Left forelimb (tissue), 1 donor: ENCODE data around the gene NOXA1.
A peak's percentile ranks its signal among the peaks of the same experiment; 100 is the strongest.

Experiments used
- DNase-seq: peaks from one replicate; pipeline ENCODE4 v3.0.0-alpha.2; 2018; ENCODE audit warnings: low spot score

NOXA1 gene

DNA sequence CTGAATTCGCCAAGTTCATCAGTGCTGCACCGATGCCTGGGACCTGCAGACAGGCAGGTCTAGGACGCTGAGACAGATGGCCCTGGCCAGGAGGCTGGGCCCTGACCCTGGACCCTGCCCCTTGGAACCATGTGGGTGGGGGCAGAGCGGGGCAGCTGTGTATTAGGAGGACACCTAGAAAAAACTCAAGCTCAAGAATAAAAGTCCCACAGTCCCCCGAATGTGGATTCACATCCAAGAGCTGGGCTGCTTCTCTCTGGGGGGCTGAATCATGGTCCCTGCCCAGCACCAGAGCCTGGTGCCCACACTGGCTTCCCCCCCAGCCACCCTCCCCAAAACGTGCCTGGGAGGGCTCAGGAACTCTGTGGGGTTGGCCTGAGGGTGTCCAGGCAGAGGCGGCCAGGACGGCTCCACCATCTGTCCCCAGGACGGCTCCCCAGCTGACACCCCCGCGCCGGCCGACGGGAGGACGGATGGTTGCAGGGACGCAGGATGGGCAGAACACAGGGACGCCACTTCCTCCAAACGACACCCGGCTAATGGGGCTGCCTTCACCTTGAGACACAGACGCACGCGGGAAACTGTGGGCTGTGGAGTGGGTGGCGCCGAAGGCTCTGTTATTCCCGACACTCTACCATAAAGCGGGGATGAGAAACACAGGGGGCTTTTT lies 35.2 kb upstream of the NOXA1 start:
- no peak for DNase-seq

DNA sequence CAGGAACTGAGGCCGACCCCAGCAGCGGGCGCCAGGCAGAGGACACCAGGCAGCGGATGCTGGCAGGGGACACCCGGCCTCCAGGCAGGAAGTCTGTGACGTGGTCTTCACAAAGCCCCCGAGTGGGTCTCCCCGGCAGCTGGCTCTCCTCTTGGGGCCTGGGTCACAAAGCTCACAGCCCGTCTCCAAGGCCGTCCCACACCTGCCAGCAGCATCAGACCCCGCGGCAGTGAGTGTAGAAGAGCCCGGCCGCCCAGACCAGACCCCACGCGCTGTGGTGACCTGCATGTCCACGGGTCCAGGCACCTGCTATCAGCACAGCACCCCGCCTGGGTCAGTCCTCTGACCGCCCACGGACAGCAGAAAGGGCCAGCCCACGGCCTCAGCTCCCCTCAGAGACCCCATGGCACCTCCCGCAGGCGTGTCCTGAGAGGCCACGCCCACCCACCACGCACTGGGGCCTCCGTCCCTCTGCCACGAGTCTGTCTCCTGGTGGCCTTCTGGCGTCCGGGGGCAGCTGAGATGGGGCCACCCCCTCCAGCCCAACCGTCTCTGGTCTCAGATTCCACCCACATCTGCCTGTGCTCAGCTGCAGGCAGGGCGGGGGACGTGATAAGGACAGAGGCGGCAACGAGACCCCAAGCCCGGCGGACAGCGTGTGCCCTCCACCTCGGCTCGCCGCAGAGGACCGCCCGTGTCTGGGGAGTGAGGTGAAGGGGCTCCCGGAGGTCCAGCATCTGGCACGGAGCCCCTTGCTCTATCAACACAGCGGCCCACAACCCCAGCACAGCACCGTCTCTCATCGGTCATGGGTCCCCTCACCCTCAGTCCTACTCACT lies 34.4 kb upstream of the NOXA1 start:
- DNase-seq, result no peak

DNA sequence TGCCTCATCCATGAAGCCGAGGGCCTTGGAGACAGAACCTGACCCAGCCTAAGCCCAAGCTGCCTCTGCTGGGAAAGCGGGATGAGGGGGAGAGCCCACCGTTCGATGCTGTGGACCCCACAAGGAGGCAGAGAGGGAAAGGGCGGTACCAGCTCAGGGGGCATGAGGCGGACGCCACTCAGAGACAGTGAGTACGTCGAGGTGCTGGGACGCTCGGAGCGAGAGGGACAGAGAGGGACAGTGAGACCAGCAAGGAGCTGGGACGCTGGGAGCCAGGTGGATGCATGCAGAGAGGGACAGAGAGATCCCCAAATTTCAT lies 33.8 kb upstream of the NOXA1 start:
- DNase-seq, result no peak

DNA sequence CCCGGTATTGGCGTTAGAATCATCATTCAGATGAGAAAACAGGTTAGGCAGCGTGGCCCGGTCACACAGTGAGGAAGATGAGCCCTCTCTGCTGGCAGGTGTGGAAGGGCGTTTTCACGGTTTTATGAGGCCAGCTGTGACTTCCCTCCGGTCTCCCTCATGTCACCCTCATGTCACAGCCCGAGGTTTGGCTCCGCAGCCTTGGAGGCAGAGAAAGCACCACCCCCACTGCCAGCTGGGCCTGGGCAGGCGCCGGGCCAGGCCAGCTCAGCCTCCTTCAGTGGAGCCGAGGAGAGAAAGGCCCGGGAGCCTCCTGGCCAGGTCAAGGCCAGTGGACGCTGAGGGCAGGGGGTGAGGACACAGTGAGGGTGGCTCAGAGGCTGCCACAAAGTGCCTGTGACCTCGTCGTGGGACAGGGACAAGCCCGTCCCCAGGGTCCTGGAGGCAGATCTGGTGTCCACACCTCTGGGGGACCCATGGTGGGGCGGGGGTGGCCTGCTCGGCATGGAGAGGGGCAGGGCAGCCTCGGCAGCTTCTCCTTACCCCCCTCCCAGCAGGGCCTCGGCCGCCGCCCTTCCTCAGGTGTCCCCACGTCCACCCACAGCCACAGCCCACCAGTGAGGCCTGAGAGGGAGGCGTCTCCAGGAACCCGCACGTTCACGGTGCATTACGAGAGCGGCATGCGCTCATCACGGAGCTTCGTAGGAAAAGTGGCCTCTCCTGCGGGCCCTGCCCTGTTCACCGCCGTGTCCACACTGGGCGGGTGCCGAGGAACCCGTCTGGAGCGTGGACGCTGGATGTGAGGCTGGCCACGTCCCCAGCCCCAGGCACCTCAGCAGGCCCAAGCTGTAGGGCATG lies 32.4 kb upstream of the NOXA1 start:
- DNase-seq, result no peak

DNA sequence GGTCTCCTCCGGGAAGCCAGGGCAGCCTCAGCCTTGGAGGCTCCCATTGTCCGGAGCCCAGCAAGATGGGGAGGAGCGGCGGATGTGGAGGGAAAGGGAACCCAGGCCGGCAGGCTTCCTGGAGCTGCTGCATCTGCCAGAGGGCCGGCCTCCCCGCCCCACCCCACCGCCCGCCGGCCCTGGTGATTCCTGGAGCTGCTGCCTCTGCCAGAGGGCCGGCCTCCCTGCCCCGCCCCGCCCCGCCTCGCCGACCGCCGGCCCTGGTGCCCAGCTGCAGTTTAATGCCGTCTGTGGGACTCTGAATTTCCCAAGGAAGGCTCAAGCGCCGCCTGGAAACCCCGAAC lies 31.8 kb upstream of the NOXA1 start:
- no peak for DNase-seq

DNA sequence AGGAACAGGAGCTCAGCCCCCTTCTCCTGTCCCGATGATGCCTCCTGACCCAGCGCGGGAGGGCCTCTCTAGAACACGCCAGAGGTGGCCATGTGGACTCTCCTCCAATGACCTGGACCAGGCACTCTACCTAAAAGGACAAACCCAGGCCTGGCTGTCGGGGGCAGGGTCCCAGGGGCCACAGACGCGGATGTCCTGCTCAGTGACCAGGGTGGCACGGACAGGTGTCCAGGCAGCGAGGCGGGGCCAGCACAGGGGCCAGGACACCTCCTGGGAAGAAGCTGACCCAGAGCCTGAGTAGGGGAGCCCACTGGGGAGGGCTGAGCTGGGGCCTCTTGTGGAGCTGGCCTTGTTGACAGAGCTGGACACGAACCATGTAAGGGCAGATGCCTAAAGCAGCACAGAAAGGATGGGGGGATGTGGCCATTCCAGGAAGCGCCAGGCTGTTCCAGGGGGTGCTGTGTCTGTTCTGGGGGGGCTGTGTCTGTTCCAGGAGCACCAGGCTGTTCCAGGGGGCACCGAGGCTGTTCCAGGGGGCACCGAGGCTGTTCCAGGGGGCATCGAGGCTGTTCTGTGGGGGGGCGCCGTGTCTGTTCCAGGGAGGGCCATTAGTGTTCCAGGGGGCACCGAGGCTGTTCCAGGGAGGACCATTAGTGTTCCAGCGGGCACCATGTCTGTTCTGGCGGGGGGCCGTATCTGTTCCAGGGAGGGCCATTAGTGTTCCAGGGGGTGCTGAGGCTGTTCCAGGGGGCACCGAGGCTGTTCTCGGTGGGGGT lies 30.8 kb upstream of the NOXA1 start:
- DNase-seq, result no peak

DNA sequence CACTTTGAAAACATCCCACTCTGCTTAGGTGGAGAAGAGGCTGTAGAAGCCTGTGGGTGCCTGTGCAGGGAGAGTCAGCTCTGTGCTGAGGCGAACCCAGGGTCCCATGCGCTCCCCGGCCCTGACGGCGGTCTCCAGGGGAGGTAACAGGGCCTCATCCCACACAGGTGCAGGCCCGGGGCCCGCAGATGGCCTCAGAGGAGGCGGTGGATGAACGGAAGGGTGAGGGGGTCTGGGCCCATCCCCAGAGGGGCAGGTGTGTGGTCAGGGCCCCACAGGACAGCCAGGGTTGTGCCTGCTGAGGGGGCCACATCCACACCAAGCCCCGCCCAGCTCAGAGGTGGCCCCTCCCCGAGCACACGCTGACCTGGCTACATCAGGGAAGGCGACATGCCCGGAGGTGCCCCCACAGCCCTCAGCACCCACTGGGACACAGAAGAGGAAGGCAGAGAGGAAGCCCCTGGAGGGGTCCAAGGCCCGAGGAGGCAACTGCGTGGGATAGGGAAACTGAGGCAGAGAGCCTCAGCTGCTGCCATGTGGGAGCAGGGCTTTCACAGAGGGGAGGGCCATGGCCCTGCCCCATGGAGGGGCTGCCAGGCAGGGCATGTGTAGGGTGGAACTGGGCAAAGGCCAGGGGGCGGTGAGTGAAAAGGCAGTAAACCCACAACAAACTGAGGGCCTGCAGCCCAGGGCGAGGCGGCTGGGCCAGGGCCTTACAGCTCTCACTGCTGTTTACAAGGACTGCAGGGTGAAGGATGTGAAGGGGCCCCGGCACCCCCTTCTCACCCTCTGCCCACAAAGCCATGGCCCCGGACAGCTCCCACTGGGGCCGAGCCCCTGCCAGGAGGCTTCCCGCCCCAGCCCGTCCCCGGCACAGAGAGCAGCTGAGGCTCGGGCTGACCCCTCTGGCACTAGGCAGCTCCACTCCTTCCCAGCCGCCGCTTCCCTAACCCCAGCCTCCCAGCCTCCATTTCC lies 29.7 kb upstream of the NOXA1 start:
- DNase-seq, result no peak

DNA sequence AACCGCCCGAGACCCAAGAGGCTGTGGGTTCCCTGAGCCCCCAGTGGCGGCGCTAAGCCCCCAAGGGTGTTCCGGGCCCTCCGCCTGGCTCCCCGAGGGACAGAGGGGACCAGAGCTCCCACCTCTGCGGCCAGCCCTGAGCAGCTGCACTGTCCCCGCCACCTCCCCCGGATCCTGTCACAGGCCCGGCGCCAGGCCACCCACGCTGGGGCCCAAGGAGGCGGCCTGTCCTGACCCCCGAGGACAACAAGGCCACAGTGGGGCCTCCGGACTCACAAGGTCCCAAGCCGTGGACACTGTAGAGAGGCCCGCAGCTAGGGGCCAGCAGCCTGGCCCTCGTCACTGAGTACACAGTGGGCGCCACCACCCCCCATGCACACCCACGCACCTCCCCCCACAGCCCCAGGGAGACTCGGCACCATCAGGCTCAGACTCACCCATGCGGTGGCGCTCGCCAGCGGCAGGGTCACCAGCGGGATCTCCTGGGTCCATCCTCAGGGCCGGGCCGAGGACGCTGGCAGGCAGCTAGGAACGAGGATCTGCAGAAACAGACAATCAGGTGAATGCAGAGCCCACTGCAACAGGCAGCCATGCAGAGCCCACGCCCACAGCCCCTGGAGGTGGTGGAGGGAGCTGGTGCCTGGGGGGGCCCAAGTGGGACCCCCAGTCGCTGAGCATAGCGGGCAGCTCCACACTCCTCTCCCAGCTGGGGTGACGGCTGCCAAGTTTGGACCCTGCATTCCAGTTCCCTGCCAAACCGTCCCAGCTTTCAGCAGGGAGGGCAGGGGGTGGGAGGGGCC lies 28.1 kb upstream of the NOXA1 start:
- no peak for DNase-seq

DNA sequence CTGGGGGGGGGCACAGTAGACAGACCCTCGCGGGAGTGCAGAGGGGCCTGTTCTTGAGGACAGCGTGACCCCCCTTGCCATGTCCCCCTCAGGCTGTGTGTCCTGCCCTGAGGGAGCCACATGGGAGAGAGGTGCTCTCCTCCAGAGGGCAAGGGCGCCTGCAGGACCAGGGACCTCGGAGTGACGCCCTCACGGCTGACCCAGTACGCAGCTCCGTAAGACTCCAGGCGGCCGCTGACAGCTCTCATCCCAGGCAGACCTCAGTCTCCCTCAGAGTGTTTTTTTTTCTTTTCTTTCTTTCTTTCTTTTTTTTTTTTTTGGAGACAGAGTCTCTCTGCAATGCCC lies 27.6 kb upstream of the NOXA1 start:
- no peak for DNase-seq

DNA sequence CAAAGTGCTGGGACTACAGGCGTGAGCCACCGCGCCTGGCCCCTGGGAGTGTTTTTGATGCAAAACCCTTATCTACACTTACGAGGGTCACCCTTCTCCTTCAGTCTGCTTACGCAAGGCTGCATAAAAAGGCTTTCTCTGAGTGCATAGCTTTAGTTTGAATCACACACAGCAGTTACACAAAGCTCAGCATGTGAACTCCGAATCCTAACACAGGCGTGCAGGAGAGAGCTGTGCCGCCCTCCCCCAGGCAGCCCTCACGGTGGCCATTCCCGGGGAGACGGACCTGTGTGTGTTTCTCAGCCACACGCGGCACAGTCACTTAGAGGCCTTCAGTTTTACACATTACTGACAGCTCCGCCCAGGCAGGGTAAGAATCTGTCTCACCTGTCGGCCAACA lies 27.0 kb upstream of the NOXA1 start:
- DNase-seq, result no peak

DNA sequence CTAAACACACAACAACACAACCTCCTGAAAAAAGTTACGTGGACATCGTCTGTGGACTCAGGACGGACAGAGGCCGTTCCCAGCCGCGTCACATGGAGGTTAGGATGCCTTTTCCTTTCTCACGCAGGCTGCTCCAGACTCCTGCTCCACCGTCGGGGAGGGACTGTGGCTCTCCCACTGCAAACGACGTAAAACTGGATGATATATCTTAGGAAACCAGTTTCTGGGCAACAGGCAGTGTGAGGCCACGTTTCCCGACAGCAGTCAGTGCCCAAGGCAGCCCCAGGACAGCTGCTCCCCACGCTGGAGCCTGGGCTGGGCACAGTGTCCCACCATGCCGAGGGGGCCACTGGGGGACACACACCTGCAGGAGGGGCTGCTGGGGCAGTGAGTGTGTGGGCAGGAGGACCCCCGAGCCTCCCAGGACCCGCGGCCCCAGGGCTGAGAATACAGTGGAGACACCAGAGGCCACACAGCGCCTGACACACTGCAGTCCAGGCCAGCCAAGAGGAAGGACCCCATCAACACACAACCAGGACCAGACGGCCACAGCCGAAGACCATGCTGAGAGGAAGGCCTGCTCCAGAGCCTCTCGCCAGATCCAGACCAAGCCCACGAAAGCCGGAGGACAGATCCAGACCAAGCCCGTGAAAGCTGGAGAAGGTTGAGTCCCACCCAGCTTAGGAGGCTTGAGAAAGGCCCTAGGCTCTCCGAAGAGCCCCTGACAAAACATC lies 26.4 kb upstream of the NOXA1 start:
- DNase-seq, result peak; percentile 58

DNA sequence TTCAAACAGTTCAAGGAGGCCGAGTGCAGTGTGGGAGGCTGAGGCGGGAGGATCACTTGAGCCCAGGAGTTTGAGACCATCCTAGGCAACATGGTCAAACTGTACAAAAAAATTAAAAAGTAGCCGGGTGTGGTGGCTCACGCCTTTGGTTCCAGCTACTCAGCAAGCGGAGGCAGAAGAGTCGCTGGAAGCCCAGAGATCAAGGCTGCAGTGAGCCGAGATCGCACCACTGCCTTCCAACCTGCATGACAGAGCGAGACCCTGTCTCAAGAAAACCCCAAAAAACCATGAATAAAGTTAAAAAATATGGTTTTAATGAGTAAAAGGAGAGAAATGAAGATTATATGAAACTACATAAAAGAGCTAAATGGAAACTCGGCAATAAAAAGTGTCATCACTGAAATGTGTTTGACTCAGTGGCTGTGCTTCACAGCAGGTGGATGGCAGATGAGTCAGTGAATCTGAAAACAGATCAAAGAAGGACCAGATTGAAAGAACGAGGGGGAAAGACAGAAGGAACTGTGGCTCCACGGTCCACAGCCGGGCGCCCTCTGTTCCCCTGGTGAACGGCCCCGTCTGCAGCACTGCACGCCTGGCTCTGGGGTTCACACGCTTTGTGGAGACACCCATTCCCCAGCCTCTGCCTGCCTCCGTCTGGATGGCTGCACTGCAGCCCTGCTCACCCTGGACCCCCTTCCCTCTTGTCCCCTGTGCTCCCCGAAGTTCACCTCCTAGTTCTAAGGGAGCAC lies 25.3 kb upstream of the NOXA1 start:
- no peak for DNase-seq

DNA sequence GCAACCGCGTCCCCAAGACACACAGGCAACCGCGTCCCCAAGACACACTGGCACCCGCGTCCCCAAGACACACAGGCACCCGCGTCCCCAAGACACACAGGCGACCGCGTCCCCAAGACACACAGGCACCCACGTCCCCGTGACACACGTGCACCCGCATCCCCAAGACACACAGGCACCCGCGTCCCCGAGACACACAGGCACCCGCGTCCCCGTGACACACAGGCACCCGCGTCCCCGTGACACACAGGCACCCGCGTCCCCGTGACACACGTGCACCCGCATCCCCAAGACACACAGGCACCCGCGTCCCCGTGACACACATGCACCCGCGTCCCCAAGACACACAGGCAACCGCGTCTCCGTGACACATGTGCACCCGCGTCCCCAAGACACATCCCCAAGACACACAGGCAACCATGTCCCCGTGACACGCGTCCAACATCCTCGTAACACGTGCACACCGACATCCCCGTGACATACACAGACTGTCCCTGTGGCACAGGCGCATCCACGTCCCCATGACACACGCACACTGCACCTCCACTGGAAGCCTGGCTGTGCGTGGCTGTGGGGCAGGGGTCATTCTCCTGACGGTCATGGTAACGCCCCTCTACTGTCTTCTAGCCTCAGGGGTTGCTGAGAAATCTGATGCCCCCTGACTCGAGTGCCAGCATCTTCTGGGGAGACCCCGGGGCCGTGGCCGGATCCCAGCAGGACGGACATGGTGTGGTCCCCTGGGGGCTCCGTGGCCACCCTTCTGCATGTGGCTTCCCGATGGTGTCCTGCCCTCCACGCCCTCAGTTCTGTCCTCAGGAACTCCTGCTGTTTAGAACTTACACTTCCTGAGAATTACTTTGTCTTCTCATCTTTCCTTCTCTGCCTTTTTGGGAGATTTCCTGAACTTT lies 24.4 kb upstream of the NOXA1 start:
- DNase-seq, result peak; percentile 66

DNA sequence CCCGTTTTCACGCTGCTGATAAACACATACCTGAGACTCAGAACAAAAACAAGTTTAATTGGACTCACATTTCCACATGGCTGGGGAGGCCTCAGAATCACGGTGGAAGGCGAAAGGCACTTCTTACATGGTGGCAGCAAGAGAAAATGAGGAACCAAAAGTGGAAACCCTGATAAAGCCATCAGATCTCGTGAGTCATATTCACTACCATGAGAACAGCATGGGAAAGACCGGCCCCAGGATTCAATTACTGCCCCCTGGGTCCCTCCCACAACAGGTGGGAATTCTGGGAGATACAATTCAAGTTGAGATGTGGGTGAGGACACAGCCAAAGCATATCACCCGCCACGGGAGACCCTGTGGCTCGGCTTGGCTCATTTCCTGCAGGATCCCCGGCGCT lies 20.4 kb upstream of the NOXA1 start:
- DNase-seq, result no peak

DNA sequence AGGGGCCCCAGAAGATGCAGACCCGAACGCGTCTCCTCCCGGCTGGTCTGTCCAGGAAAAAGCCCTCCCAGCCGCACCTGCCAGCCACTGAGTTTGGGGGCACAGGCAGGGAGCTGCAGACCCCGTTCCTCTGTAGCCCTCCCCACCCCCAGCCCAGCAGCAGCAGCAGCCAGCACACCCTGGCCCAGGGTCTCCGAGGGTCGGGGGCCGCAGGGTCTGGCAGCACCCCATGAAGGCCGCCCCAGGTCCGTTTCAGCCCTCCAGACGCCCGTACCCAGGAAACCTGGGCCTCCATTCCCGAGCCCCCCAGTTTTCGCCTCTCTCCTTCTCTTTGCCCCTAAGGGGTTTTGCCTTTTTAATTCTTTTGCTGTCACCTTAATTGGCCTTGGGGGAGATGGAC lies 19.9 kb upstream of the NOXA1 start:
- peak; percentile 60 for DNase-seq

DNA sequence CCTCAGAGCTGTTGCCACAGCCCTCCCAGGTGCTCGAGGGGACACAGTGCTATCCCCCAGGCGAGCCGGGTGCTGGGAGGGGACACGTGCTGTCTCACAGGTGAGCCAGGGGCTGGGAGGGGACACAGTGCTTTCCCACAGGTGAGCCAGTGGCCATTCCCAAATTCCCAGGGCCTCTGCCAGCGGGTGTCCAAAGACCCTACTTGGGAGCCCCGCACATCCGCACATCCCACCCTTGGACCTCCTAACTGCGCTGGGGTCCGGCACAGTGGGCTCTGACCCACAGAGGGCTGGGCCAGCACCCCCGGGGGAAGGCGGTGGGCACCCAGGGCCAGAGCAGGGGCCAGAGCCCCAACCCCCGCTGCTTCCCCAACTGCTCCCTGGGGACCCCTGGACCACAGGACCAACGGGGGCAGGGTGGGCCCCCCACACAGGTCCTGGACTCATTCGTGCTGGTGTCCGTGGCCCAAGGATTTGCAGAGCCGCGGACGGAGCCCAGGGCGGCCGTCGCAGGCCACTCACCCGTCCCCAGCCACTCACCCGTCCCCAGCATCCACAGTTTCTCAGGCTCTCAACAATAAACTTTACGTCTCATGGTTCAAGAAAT lies 18.1 kb upstream of the NOXA1 start:
- DNase-seq, result peak; percentile 62

DNA sequence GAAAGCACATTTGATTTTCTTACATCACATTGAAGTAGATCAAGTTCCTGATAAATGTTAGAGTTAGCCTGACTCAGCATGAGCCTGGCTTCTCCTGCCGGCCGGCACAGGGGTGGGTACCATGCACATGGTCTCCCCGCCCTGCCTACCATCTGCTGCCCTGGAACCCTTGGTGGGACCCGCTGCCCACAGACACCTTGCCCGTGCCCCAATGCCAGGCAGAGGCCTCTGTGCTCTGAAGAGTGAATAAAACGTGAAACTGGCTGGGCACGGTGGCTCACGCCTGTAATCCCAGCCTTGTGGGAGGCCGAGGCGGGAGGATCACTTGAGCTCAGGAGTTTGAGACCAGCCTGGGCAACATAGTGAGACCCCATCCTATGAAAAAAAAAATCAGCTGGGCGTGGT lies 17.5 kb upstream of the NOXA1 start:
- DNase-seq, result no peak
